ENCODE data around the gene PIP5K1B.

Gene PIP5K1B

DNA sequence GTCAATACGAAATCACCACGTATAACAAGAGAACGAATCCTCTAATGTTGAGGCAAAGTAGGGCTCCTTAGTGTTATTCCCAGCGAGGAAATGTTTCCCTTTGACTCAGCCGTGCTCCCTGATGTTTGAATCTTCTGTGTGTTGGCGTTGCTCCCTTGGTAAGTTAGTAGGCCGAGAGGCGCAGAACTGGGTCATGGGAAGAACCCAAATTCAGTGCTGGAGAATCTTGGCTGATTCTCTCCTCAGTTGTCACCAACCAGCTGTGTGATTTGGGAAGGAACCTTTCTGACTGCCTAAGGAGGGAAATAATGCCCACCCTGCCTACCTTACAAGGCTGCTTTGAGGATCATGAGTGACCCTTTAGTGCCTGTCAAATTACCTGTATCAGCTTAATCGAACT is 286.4 kb downstream of the PIP5K1B start:
- no peak for DNase-seq (ENCODE audit: low read depth)

DNA sequence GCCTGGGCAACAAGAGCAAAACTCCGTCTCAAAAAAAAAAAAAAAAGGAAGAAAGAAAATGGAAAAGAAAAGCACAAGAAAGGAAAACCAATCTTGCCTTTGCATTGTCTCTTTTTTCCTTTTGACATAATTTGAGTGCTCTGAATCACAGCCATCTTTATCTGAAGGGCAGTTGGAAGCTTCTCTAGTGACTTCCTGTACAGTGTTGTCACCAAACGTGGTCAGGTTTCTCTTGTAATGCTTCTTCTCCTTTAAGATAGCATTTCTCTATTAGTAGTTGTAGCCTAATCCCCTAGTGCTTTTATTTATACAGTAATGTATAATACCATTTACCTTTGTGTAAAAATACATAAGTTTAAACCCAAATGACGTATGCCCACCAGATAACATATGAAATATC is 290.7 kb downstream of the PIP5K1B start:
- no peak for DNase-seq (ENCODE audit: low read depth)

DNA sequence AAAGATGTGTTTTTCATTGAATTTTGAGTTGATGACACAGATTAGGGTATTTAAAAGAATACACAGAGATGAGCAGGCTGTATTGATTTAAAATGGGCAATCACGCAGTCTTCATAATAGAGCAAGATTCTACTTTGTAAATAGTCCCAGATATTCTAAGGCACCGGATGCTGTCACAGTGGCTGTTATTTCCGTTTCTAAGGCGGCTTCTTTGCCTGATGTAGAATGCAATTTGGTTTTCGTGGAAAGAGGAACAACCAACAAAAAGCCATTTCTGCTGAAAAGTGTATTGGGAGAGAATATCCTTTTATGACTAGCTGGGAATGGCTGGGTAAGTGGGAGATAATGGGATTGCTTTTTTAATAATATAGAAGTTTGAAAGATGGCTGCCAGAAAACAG is 291.4 kb downstream of the PIP5K1B start:
- DNase-seq (ENCODE audit: low read depth) = no peak

DNA sequence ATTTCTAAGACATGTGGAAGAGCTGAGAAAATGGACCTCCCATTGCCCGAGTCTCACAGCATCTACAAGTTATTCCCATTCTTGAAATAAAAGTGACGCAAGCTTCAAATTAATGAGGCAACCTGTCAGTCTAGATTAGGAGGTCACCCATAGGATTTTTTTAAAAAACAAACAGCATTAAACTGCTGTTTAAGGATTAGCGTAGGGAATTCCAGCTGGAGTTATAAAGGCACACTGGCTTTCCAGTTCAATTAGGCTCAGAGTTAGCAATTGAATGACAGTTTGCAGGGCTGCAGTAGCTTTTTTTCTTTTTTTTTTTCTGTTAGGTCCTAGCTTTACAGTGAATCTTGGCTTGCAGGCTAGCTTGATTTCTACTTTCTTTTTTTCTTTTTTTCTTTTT is 292.6 kb downstream of the PIP5K1B start:
- DNase-seq (ENCODE audit: low read depth) = no peak

DNA sequence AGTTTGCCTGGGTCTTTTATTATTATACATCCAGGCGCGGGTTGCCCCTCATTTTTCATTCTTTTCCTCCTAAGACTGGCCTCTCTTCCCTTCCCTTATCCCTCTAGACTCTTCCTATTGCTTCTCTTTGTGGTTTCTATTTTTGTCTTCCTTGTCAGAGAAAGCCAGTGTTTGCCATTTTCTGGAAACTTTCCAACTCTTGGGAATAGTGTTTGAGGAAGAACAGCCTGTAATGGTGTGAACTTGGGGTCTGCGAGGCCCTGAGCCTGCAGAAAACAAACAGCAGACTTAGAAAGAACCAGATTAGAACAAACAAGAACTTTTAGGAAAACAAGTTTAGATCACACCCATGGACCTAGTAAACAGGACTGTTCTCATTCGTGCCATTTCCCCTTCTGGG is 293.3 kb downstream of the PIP5K1B start:
- DNase-seq (ENCODE audit: low read depth) = no peak

DNA sequence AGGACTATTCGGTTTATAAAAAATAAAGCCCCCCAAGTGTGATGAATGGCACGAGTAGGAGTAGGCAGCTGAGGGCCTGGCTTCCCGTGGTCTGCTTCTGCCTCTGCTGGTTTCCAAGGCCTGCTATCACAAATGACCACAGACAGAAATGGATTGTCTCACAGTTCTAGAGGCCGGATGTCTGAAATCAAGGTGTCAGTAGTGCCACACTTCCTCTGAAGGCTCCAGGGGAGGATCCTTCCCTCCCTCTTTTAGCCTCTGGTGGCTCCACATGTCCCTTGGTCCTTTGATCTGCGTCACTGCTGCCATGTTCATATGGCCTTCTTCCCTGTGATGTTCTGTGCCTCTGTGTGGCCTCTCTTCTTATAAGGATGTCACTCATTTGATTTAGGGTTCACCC is 293.8 kb downstream of the PIP5K1B start:
- no peak for DNase-seq (ENCODE audit: low read depth)

DNA sequence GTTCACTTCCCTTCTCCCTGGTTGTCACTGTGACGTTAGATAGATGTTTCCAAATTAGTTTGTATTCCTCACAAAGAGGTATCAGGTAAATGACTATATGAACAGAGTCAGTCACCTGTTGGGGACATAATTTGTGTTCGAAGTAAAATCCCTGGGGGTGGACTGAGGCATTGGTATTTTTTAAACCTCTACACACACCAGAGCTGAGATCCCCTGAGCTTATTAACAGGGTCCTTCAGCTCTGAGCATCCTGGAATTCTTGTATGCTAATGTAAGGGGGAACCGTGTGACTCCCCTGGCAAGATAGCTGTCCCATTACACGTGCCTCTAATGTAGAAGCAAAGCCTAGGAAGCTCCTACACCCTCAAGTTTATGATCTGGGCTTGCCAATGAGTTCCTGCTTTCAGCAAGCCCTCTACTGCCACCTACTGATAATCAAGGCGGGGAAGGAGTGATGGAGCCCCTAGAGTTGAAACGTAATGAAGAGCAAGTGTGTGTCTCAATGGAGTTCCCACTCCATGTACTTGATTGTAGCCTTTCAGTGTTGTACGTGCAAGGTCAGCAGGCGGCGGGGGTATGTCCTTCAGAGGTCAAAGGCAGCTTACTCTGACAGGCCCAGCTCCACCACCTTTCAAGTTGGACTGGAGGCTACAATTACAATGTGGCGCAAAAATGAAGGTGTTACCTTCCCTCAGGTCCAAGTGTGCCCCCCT is 294.5 kb downstream of the PIP5K1B start:
- peak; percentile 73 for DNase-seq (ENCODE audit: low read depth)

DNA sequence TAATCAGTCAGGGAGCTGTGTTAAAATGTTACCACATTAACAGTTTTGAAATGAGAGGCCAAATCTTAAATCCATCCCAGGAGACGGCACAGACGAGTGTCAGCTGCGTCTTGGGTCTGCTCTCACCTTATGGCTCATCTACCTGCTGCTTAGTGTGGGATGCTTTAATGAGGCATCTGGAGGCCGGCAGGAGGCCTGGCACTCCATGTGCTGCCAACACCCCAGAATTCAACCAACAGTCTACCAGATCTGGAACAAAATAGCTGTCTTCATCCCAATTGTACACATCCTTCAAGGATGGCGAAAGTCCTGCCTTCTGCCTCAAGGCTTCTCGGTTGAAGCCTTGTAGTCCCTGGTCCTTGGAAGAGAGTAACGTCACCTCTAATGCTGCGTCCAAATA is 296.9 kb downstream of the PIP5K1B start:
- DNase-seq (ENCODE audit: low read depth) = no peak

DNA sequence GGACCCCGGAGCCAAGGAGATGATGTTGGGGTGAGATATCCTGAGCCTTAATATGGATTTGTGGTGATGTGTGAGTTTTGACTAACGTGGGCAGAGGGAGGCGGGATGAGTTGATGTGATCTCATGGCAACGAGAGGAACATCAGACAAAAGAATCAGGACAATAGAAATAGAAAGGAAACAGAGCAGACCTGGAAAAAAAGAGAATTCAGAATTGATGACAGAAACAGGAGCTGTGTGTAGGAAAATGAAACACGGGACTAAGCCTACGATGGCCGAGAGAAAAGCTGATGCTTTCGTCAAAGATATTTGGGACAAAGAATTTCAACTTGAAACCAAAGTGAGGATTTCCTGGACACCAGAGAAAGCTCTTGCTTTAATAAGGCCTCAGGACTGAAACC is 298.0 kb downstream of the PIP5K1B start:
- no peak for DNase-seq (ENCODE audit: low read depth)

DNA sequence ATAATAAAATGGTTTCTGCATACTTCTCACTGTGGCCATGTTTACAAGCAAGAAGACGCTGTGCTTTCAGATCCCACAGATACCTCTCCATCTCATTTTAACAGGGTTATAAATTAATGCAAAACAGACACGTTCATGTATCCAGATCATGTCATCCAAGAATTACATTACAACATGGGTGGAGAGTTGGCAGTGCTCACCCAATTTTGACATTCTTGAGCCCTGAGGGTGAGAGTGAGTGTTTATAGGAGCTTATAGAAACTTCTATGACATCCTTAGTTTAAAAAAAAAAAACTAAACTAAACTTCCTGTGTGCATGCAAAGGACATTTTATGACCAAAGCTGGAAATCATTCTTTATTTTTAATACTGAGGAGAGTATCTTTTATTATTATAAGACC is 299.8 kb downstream of the PIP5K1B start:
- no peak for DNase-seq (ENCODE audit: low read depth)

DNA sequence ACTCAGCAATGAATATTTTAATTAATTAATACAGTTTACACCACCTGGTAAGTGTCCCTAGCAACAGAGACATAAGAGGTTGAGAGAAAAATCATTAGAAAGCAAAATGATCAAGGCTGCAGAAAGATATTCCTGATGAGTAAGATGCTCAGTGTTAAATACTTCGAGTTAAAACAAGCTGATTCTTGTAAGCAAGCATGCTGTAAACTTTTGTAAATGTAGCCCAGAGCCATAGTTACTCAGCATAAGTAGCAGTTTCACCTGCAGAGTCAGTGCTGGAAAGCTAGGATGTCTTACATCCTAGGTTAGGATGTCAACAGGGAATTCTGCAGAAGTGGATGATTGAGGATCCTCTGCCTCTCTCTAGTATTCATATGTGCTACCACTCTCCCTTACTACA is 304.7 kb downstream of the PIP5K1B start:
- no peak for DNase-seq (ENCODE audit: low read depth)

DNA sequence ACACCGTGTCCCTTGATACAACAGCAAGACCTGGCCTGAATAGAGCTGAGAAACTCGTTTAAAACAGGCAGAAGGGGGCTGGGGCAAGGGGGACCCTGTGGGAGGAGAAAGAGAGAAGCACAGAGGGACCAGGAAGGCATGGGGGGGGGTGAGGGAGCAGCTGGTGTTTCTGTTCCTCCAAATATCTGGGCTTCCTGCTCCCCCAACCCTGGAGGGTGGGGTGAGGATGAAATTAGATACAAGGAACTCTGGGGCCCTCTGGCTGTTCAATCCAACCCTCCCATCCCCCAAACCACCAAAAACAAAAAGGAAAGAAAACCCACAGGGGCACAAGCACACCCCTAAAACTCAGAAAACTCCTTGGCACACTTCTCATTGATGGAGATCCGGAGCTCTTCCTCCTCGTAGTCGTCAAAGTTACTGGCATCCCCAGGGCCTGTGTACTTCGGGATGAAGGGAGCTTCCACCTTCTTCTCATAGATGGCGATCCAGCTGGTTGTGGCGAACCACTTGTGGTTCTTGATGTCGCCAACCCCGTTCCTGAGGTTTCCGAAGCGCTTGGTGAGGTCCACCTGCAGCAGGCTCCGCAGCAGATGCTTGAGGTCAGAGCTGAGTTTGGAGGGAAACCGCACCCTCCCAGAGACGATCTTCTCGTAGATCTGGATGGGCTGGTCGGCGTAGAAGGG is 307.8 kb downstream of the PIP5K1B start:
- no peak for DNase-seq (ENCODE audit: low read depth)

DNA sequence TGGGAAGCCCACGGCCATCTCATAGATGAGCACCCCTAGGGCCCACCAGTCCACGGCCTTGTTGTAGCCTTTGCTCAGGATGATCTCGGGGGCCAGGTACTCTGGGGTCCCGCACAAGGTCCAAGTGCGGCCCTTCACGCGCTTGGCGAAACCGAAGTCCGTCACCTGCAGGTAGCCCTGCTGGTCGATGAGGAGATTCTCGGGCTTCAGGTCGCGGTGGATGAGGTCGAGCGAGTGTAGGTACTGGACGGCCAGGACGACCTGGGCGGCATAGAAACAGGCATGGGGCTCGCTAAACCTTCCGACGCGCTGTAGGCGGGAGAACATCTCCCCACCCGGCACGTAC is 308.3 kb downstream of the PIP5K1B start:
- no peak for DNase-seq (ENCODE audit: low read depth)

DNA sequence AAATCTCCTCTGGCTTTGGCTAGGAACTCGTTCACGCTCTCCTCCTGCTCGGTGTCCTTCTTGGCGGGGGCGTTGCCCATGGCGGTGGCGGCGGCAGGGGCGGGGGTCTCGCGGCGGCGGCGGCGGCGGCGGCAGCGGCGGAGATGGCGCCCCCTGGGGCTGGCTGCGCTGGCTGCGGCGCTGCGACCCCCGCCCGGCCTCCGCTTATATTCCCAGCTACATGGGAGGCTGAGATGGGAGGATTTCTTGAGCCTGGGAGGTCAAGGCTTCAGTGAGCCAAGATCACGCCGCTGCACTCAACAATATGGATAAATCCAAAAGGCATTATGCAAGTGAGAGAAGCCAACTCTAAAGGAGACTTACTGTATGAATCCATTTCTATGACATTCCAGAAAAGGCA is 309.0 kb downstream of the PIP5K1B start, which contains the start of gene PRKACG:
Gene PRKACG, minus strand, starts transcription at position 101 of the 400 bp plus-strand sequence. Its CDS starts 21 bp downstream, at position 80.
- no peak for DNase-seq (ENCODE audit: low read depth)

DNA sequence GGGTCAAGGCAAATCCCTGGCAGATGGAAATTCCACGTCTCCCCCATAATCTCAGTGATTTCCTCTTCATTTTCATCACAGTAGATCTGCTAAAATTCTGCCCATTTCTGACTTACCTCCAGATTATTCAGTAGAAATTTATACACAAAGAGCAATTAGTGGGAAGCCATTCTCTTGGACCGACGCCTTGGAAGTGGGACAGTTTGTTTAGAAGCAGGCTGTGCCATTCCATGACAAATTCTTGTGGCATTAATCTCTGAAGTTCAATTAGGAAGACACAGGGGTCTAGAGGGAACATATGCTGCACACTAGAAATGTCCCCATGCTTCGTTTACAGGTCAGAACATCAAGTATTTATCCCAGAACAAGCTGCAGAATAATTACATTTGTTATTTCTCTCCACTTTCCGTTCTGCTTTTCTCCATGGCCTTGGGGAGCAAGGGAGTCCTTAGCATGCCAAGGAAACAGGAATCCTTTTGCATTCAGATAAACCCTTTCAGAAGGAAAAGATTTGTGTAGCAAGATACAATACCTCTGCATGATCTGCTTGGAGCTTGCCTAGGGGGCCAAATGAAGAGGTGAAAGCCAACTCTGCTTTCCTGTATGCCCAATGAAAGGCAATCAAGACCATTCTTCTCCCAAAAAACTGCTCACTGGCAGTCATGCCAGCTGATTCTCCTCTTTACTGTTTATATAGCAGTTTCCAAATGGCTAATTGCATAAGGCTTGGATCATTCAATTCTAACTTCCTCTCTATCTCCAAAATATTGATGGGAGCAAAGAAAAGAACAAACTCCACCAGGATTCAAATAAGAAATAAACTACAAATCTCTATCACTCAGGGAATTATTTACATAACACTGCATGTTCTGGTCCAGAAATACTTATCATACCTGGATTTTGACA is 311.4 kb downstream of the PIP5K1B start:
- DNase-seq (ENCODE audit: low read depth) = no peak

DNA sequence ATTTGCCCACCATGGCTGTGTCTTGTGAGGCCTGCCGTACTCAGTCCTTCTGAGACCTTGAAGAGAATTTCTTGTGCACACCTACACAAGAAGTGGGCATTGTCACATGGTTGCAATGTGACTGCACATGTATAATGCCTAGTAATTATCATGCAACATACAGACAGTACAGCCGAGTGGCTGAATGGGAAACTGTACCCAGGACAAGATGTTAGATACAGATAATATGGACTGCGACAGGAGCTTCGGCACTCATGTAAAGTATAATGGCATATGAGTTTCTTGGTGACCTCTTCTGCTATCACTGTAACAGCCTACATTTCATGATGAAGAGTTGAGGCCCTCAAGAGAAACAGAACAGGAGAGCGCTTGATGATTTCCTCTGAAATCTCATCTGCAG is 313.7 kb downstream of the PIP5K1B start:
- no peak for DNase-seq (ENCODE audit: low read depth)

DNA sequence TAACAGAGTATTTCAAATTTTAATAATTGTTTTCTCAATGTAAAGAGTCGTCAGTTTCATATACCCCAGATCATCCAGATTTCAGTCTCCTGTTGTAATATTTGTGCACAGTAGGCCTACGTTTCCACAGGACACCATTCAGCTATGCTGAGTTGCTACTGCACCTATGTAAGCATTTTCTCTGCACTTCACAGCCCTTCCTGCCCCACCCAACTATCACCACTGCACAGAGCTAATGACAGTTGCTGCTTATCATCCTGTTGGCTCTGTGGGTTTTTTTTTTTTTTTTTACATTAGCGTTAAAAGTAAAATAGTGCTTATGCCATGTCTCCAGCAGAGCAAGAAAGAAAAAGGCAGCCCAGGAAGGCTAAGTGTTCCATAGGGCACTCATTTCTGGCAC is 314.8 kb downstream of the PIP5K1B start:
- no peak for DNase-seq (ENCODE audit: low read depth)

DNA sequence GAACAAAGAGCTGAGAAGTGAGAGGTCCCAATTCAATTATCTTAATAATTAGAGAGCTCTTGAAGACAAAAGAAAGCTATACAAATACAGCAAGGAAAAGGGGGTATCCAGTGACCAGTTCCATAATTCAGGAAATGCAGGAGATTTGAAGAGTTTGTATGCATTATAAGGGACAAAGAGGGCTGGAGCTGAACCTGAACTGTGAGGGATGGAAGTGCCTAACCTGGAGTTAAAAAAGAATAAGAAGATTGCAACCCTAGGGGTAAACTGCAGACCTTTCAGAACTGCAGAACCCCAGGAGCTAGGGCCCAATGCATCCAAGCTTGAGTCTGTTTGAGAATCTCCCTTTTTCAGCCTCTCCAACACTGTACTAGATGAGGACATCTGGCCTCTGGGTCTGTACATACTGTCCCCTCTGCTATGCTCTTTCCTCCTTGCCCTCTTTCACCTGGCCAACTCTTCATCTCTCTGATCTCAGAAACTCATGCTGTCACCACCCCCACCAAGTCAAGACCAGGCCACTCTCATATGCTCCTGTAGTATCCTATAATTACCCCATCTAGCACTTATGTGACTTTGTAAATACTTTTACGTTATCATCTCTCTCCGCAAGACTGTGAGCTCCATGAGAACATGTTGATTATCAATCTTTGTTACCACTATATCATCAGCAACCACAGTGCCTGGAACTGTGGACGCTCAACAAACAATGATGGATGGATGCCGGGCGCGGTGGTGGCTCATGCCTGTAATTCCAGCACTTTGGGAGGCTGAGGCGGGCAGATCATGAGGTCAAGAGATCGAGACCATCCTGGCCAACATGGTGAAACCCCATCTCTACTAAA is 315.5 kb downstream of the PIP5K1B start:
- no peak for DNase-seq (ENCODE audit: low read depth)

DNA sequence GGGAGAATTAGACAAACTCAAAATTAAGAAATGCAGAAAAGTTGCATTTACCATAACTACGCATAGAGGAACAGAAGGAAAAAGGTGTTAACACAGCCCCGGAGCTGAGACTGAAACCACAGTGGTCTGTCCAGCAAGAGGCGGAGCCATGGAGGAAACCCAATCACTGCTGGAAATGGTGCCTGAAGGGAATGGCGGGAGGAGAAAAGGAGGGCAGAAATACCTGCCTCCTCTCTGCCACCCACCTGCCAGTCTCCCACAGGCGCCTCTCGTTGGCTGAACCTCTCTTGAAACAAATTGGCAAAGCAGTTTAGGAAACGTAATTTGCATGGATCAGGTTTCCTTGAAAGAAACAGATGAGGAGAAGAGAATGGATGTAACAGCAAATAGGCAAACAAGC is 318.6 kb downstream of the PIP5K1B start:
- no peak for DNase-seq (ENCODE audit: low read depth)

DNA sequence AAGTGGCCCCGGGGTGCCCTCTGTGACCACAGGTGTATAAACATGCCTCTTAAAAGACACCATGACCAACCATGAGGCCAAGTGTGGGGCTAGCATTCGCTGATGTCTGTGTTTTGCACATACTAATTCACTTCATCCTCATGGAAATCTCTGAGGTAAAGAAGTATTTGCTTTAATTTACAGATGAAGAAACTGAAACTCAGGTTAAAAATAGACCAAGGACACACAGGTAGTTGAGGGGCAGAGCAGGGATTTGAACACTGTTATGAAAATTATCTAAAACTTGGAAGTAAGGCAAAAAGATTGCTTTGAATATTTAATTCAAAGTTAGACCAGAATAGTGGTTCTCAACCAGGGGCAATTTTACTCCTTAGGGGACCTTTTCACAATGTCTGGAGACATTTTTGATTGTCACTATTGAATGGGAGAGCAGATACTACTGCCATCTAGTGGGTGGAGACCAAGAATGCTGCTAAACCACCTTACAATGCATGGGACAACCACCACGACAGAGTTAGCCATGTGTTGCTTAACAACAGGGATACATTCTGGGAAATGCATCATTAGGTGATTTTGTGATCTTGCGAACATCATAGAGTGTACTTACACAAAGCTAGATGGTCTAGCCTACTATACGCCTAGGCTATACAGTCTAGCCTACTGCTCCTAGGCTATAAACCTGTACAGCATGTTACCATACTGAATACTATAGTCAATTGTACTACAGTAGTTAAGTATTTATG is 322.5 kb downstream of the PIP5K1B start:
- DNase-seq (ENCODE audit: low read depth) = peak; percentile 60

DNA sequence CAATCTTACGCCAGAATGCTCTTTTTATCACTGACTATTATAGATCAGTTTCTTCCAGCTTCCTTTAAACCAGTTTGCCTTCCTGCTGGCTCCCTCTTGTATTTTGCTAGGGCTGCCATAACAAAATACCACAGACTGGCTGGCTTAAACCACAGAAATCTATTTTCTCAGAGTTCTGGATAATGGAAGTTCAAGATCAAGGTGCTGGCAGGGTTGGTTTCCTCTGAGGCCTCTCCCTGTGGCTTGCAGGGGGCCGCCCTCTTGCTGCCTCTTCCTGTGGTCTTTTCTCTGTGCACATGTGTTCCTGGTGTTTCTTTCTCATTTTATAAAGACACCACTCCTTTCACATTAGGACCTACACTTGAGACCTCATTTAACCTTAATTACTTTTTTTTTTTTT is 323.7 kb downstream of the PIP5K1B start:
- no peak for DNase-seq (ENCODE audit: low read depth)

Data from ELR (cell line).